CD4-positive, alpha-beta T cell treated with Interleukin-6 for 4 hours (primary cell): Measurements from ENCODE around the gene XRCC3.

Experiments
- DNase-seq: peaks from one replicate; pipeline ENCODE4 v3.0.0-alpha.2; 2020; ENCODE audit warnings: mixed read lengths

XRCC3 gene

DNA sequence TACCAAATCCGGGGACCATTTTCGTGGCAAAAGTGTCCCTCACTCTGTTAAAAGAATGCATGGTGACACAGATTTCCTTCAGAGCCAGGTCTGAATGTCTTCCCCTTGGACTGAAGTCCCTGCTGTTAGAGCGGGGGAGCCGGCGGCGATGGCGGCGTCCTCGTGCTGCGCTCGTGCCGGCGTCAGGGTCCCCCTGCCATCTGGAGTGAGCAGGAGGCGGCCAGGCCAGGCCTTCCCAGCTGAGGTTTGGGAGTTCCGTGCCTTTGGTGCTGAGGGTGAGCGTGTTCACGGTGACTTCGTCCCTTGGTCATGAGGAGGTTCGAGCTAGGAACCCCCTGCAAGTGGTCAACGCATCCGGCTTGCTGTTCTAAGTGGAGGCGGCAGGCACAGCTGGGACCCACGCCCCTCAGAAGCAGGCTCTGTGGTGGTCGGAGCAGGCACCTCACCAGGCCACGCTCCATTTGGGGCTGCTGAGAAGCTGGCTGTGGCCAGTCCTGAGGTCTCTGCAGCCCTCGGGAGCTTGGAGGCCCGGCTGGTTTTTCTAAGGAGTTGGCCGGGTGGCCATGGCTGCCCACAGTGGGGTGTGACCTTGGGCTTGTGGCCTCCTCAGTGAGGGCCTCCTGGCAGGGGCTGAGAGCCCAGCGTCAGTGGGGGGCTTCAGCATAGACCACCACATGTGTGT is 9.9 kb upstream of the XRCC3 start:
- DNase-seq = no peak

DNA sequence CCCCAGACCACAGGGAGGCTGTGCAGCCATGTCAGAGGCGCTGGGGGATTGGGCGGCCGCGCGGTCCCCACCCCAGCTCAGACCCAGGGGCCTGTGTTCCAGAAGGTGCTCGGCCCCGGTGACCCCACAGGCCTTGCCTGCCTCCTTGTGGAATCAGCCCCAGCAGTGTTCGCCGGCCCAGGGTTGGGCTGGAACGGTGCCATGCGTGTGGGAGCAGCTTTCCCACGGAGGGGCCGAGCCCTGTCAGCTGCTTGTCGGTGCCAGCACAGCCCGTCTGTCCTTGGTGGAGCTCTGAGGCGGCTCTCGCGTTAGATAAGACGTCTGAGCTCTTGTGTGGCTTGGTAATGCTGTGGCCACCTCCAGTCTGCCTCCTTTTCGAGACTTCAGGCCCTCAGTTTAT is 8.9 kb upstream of the XRCC3 start:
- no peak for DNase-seq

DNA sequence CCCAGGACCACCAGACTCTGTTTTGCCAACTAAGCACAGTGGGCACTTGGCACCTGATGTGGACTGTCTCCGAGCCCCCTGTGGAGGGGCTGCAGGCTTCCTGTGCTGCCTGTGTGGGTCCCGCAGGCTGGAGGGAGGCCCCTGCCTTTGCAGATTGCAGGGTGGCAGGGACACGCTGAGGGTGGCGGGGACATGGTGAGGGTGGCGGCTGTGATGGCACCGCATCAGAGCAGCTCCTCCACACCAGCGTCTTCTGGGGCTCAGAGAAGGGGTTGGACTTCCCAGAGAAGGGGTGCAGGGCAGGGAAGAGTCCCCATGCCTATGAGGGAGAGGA is 8.5 kb upstream of the XRCC3 start:
- no peak for DNase-seq

DNA sequence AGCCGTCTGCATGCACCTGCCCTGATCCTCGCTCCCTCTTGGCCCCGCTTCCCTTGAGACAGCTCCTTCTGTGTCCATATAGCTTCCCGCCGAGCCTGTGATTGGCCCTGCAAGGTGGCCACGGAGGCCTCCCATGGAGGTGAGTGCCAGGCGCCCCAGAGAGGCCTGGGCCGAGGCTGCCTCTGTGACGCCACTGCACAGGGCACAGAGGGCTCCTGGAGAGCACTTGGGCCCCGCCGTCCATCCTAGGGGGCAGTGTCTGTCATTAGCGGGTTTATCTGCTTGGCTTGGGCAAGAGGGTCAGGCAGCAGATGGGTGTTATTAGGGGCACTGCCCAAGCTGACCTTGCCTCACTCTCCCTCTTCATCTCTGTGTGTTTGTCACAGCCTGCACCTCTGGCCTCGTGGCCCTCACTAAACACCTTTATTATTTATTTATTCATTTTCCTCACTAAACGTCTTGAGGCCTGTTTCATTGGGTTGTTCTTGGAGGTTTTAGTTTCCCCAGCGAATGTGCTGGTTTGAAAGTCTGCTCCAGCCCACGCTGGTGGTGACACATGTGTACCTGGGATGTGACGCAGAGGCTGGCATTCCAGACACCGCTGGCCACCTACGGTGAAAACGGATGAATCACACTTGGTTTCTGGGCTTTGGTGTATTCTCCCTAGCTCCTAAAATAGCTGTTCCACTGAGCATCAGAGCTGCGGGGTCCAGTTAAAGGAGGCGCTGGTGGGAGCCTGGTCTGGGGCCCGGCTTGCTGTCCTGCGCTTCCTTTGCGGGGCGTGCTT is 6.3 kb upstream of the XRCC3 start:
- no peak for DNase-seq

DNA sequence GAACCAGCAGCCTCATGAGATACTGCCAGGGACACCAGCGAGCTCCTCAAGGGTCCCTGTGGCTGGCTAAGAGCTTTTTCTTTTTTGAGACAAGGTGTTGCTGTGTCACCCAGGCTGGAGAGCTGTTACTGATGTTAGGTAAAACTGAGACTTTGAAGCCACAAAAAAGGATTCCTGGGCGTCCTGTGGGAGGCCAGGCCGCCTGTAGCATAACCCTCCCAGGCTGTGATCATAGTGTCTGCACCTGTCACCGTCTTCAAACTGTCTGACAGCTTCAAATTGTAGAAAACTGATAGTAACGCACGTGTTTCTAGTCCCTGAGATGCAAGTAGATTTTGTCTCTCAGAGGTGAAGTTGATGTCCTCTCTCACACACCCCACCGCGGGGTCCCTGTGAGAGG is 4.5 kb upstream of the XRCC3 start:
- no peak for DNase-seq

DNA sequence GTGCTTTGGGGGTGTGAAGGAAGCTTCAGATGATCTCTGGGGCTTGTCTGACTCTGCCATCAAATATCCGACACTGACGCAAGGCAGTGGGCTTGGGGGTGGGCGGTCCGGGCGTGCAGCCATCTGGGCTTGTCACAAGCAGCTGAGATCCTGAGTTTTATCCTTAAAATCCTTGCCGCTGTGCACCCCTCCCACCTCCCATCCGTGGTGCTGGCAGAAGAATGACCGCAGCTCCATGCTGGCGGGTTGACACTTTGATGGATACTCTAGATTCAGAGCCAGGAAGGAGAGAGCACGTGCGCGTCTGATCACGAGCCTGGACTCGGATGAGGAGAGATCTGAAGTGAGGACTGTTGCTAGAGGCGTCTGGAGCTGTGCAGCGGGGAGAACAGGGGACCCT is 3.3 kb upstream of the XRCC3 start:
- DNase-seq = no peak

DNA sequence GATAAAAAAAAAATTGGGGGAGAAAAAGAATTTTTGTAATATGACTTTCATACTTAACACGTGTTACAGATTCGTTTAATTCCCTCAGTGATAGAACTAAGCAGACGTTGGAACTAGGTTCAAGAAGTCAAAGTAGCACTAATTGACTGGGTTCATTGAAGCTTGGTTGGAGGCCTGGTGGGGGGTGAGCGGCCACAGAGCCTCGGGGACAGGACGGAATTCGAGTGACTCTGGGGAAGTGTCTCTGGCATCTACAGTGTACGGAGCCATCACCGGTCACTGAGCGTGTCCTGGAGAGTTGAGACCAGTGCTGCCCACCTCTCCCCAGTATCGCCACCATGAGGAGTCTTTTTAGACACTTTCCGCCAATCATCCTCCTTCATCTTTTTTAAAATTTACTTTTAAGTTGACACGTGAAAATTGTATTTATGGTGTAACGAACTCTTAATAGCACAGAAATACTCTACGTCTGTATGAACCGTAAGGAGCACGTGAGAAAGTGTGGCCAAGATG is 1.7 kb upstream of the XRCC3 start:
- DNase-seq = no peak

DNA sequence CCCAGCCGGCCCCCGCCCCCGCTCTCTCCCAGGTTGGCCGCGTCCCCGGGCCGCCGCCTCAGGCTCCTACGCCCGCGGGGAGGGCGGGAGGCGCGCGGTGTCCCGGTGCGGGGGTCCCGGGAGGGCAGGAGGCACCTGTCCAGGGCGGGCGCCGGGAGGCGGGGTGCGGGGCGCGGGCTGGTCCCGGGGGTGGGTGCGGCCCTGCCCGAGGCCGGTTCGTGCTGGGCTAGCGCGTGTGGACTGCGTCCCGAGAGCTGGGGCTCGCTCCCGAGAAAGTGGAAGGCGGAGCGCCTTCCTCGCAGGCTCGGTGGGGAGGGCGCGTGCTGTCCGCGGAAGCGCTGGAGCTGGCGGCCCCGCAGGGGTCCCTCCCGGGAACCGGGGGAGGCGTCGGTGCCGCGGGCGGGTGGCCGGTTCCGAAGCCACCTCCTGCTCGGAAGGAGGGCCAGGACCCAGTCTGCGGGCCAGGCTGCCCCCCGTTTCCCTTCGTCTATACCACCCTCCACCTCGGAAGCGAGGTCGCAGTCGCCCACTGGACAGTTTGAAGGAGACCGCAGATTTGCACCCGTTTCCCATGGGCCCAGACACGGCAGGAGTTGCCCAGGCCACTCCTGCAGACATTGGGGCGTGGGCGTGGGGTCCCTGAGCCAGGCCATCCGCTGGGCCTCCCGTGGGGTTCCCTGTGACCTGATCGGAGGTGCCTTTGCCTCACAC is 995 bp upstream of the XRCC3 start:
- DNase-seq = peak; percentile 25

DNA sequence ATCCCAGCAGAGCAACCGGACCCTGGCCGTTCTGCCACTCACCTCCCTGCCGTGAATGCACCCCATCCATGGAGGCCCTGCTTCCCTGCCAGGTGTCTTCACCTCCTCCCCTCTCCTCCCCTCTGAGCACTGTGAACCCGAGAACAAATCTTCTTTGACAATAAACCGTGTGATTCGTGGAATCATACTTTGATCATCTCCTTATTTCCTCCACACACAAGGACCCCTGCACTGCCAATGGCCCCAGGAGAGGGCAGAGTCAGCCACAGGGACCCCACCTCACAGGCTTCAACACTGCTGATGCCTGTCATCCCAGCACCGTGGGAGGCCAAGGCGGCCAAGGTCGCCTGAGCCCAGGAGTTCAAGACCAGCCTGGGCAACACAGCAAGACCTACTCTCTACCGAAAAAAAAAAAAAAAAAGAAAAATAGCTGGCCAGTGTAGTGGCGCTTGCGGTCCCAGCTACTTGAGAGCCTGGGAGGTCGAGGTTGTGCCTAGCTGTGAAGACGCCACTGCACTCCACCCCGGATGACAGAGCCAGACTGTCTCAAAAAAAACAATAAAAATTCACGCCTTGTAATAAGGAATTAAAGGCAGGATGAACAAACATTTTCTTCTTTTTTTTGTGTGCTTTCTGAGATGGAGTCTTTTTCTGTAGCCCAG is 1.1 kb downstream of the XRCC3 start:
- DNase-seq = no peak

DNA sequence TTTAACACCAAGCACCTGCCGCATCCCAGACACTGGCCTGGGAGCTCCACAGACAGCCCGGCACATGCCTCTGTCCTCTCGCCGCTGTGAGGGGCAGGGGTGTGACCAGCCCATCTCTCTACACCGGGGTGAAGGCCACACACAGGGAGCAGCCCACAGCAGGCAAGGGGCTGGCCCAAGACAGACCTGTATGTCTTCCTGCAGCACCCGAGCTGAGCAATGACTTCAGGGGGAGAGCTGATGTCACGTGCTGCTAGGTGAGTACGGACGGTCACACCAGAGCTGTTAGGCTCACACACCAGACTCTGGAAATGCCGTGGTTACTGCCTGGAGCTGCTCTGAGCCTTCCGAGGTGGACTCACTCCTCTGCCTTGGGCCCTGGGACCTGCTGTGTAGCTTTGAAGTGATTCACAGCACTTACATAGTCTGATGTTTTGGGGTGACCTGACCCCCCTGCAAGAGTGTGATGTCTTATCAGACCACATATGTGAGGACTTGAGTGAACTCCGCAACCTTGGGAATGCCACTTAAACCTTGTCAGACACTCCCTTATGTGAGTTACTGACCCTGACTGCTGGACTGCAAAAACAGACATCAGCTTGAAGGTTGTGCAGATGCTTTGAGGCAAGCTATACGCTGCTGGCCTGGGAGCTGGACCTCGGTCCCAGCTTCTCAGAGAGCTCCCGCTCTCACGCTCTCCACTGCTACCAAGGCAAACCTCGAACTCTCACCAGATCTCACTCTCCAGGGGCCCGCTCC is 1.8 kb downstream of the XRCC3 start:
- DNase-seq = no peak

DNA sequence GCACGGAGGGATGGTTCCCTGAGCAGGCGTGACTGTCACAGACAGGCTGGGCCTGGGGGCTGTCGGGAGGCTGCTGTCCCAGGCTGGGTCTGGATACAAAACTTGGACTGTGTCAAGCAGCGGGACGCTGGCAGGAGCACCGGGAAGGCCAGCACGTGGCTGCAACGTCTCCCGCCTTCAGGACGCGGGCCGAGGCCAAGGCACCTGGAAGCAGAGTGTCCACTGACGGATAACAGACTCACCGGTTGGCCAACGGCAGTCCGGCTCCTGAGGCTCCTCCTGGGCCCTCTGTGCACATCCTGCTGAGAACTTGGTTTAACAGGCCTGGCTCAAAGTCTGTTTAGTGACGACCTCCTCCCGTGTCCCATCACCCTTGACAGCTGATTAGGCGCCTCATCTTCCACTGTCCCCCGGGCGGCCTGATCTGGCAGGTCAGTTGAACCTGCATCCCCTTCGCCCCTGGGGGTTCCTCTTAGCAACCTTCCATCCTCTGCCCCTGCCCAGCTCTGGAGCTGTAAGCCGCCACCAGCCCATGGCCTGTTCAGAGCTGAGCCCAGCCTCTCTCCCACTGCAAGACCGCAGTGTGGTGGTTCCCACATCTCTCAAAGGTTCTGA is 2.5 kb downstream of the XRCC3 start:
- DNase-seq = no peak

DNA sequence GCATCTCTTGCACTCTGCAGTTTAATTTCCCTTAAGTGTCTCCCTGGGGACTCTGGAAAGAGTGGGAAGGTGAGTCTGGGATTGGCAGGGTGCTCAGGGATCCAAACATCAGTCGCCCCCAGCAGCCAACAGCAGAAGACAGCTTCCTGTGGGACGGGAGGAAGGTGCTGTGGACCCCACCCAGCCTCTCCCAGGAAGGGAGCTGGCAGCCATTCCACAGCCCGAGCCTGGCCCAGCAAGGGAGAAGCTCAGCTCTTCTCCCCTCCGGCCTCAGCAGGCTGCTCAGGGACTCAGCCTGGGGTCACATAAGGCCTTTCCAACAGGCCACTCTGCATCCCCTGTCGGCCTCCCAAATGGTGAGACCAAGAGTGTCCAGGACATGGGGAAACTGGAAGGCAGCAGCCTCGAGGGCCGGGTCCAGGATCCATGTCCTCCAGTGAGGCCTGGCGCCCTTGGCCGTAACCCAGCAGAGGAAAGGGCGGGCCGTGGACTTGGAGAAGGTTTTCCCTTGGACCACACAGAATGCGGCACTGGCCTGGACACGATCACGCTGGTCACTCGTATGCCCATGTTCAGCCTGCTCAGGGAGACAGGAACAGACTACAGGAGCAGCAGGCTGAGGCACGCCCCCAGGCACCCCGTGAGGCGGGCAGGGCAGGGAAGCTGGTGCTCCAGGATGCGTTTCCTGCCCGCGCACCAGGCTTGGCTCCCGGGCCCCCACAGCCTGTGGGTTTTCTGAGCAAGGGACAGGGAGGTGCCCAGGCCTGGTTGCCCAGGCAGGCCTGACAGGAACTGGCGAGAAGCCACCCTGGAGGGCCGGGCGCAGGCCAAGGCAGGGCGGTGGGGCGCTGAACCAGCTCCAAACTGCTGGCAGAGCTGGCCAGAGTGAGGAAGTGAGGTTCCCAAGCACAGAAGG is 3.5 kb downstream of the XRCC3 start:
- DNase-seq = no peak

DNA sequence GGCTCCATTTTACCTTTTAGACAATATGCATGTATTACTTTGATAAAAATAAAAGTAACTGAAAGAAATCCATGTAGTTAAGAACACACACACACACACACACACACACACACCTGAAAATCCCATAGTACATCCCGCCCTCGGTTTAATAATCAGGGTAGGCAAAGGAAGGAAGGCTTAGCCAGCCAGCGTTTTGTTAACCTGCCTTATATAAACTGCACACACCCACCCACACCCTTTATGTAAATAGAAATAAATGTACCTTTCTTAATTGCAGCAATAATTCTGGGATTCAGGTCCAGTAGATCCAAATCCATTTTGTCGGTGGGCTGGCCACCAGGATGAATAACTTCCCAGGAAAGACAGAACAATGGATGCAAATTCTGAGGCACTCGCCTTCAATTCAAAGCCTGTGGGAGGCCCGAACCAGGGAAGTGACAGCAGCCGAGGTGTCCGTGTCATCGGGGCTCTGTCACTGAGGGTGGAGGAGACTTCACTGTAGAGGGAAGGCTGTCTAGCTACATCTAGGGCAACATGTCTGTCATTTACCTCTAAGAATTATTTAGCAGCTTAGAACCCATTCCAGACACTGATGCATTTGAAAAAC is 4.4 kb downstream of the XRCC3 start:
- DNase-seq = no peak

DNA sequence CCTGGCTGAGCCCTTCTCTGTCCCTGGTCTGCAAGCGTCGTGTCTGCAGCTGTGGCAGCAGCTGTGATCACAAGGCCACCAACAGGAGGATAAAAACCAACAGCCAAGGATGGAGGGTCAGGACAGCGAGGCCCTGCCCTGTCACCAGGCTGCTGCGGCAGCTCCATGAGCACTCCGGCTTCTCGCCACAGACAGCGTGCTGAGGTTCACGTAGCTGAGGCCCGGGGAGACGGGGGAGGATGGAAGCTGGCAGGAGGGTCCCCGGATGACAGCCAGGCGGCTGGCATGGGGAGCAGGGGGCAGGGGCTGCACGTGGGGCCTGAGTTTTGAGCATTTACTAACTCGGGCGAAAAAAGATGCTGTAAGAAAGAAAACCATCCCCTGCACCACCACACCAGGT is 5.4 kb downstream of the XRCC3 start:
- DNase-seq = no peak

DNA sequence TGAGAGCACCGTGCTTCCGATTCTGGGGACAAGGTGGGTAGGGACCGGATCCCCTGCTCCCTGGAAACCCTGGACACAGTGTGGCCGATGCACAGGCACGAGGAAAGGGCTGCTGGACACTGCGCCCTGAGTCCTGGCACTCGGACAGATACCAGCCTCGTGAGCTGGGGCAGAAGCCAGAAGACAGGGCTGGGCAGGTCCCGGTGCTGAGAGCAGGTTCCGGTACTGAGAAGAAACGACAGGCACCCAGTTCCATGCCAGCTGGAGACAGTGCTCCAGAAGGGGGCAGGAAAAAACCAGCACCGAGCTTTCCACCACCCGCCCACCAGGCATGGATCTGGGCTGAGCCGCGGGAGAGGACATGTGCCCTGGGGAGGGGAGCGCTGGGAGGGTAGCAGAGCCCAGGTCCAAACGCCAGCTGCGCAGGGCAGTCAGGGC is 6.5 kb downstream of the XRCC3 start:
- DNase-seq = no peak

DNA sequence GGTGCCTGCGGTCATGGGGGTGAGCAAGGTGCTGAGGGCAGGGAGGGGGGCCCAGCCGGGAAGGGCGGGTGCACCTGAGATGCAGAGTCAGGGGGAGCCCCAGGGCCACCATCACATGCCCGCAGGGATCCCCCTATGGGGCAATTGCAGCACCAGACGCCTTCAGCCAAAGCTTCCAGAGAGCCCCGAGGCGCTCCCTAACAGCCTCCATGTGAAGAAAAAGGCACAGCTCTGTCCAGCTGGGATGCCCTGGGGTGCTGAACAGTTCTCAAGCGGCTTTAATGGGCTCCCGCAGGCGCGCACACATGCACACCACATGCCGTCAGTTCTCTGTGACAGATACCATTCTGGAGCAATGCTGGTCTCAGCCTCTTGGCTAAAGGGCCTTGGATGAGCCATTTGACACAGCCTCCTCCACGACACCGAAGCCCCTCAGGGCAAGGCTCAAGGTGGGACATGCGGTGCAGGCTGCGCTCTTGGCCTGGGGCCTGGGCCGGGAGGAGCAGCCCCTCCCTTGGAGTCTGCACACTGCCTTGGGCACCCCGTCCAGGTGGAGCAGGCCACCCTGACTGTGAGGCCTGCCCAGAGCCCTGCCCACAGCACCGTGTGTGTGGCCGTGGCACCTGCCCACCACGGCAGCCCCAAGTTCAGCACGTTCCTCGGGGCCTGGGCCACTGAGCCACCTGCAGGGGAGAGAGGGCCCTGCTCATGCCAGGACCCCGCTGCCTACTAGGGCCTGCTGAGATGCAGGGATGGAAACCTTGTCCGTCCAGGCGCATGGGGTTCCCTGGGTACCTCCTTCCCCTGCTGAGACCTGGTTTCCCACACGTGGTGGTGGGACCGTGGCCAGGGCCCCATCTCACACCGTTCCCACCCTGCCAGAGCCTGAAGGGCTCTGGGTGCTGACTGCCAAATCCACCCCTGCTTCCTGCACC is 7.7 kb downstream of the XRCC3 start:
- DNase-seq = no peak

DNA sequence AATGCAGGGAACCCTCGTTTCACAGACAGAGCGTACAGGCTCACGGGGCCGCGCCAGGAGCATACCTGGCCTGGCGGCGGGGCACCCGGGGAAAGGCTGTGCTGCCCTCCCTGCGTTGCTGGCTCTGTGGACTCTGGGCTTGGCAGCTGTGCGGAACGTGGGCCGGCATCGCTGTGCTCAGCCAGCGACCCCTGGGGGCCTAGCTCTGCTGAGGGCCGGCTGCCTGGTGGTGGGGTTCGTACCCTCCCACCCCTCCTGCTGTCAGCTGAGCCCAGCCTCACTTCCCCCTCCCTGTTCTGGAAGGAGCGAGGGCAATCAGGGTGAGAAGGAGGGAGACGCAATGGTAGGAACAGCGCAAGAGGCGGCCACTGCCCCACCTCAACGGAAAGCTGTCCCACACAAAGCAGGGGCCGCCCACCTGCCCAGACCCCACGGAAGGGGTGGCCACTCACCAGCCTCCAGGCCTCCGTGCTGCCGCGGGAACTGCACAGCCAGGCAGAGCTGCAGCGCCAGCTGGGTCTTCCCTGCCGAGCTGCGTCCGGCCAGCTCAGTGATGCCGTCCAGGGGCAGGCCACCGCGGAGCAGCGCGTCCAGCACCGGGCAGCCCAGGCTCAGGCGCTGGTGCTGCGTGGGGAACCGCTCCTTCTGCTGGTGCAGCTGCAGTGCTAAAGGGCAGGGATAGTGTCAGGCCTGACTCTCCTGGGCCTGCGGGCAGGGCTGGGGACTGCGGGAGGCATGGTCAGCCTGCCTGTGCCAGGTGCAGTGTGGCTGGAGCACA is 8.5 kb downstream of the XRCC3 start:
- DNase-seq = no peak

DNA sequence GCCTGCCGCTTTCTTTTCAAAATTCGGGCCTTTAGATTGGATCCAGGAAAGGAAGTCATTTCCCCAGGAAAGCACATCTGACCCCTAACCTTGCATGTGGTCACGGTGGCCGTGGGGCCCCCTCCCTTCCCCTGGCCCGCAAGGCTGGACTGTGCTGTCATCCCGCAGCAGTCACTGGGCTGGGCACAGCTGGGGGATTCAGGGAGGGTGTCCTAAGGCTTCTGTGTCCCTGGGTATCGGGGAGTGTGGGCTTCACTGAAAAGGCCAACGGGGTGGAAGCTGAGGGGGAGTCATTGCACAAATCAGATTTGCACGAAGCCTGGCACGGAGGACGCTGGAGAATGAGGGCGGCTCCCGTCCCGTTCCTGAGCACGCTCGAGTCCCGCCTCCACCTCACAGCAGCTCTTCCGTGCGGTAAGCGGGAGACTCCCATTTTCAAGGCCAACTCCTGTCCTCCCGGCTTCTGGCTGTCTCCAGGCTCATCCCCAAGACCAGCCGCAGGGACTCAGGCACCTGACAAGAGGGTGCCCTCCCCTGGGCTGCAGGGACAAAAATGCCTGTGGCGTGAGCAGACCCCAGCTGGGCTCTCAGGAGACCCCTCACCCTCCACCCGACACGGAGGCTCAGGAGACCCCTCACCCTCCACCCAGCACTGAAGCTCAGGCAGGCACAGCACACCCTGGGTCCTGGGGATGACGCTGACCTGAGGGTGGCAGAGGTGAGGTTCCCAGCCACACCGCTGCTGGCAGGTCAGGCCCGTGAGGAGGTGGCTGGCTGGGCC is 9.6 kb downstream of the XRCC3 start:
- no peak for DNase-seq
